GM13977 (cell line): Measurements from ENCODE around the gene TGM1.

Experiments used
- DNase-seq: peaks from one replicate; pipeline ENCODE4 v3.0.0; 2012; ENCODE audit warnings: low spot score
- CTCF ChIP-seq: IDR thresholded peaks from 2 replicates; pipeline ENCODE4 v1.5.1; 2012; ENCODE audit warnings: mild to moderate bottlenecking, control low read depth; ENCODE audit not compliant: insufficient read depth; ENCODE audit errors: extremely low read depth, missing control alignments
- in situ Hi-C: fragments of 300-500 bp; cut with MboI; formaldehyde crosslinking; loops from one replicate; pipeline ENCODE4 v1.12.0; 2022; ENCODE audit warnings: low sequenced_read_pairs, low pct_unique_long_range_greater_than_20kb, mixed read lengths, inconsistent platforms; ENCODE audit not compliant: unreplicated experiment

TGM1 gene

GRCh38 chr14:24271134-24271833 lies 8.3 kb upstream of the TGM1 start, which contains the start of gene RABGGTA:
RABGGTA (minus strand) TSS chr14:24271597; CDS start chr14:24271115, 482 bp downstream.
- peak; percentile 97 for DNase-seq
- in situ Hi-C loops: no loop called here
- TF ChIP-seq CTCF: peak; percentile 96

GRCh38 chr14:24270537-24271133 lies 7.7 kb upstream of the TGM1 start:
- in situ Hi-C loops: no loop called here
- no peak for TF ChIP-seq CTCF
- no peak for DNase-seq

GRCh38 chr14:24269910-24270536 lies 7.0 kb upstream of the TGM1 start:
- no peak for TF ChIP-seq CTCF
- in situ Hi-C loops: no loop called here
- no peak for DNase-seq

- no peak for TF ChIP-seq CTCF
- in situ Hi-C loops: no loop called here
- no peak for DNase-seq
These were observed 6.4 kb upstream of the TGM1 start for GRCh38 chr14:24269368-24269767.

- TF ChIP-seq CTCF: no peak
- DNase-seq: no peak
- in situ Hi-C loops: no loop called here
These were observed 5.2 kb upstream of the TGM1 start for GRCh38 chr14:24268225-24268624.

GRCh38 chr14:24267516-24267915 lies 4.5 kb upstream of the TGM1 start:
- in situ Hi-C loops: no loop called here
- no peak for DNase-seq

More at GRCh38 chr14:24267516-24267915, 4.5 kb upstream of the TGM1 start:
- TF ChIP-seq CTCF: no peak
